Neuronal stem cell (in vitro differentiated cells): ENCODE measurements around the gene NCOA3.

Source experiments
- DNase-seq: peaks from one replicate; pipeline ENCODE4 v3.0.0-alpha.2; 2013; ENCODE audit warnings: low spot score
- H2AFZ ChIP-seq: one replicate; pipeline ENCODE4 v1.6.1; 2013; ENCODE audit warnings: mild to moderate bottlenecking, low read length, inconsistent platforms
- H2AK5ac ChIP-seq: 2 replicates; pipeline ENCODE4 v1.6.1; 2013; ENCODE audit warnings: low read depth, mild to moderate bottlenecking, inconsistent platforms, low read length, moderate library complexity, mixed read lengths
- H2BK120ac ChIP-seq: 2 replicates; pipeline ENCODE4 v1.6.1; 2013; ENCODE audit warnings: low read depth, mild to moderate bottlenecking, inconsistent platforms, low read length, moderate library complexity, mixed read lengths
- H2BK12ac ChIP-seq: one replicate; pipeline ENCODE4 v1.6.1; 2013; ENCODE audit warnings: low read length, inconsistent platforms
- H2BK15ac ChIP-seq: 2 replicates; pipeline ENCODE4 v1.6.1; 2013; ENCODE audit warnings: mild to moderate bottlenecking, low read length, inconsistent platforms, mixed read lengths
- H2BK5ac ChIP-seq: one replicate; pipeline ENCODE4 v1.6.1; 2013; ENCODE audit warnings: inconsistent platforms, mild to moderate bottlenecking, low read length, moderate library complexity
- H3K14ac ChIP-seq: one replicate; pipeline ENCODE4 v1.6.1; 2013; ENCODE audit warnings: low read length, inconsistent platforms
- H3K18ac ChIP-seq: 2 replicates; pipeline ENCODE4 v1.6.1; 2013; ENCODE audit warnings: low read length, inconsistent platforms
- H3K23ac ChIP-seq: 2 replicates; pipeline ENCODE4 v1.6.1; 2013; ENCODE audit warnings: low read depth, mild to moderate bottlenecking, mixed read lengths, low read length, inconsistent platforms; ENCODE audit not compliant: poor library complexity
- H3K27ac ChIP-seq: replicated peaks from 3 replicates; pipeline ENCODE4 v1.5.1; 2013; ENCODE audit warnings: low read length, inconsistent platforms
- H3K27me3 ChIP-seq, 3 experiments: 2 replicates each; pipeline ENCODE4 v1.6.1; 2013; ENCODE audit warnings: low read length in 3 of 3, mild to moderate bottlenecking in 2 of 3, inconsistent platforms in 1 of 3, low read depth in 1 of 3, mixed read lengths in 1 of 3, moderate library complexity in 1 of 3; ENCODE audit not compliant: control insufficient read depth in 3 of 3, insufficient read depth in 3 of 3
- H3K36me3 ChIP-seq, 2 donors: replicated peaks in 1 of 2; 2 replicates each; pipeline ENCODE4 v1.6.1; 2013; ENCODE audit warnings: low read length in 2 of 2; ENCODE audit not compliant: control insufficient read depth in 2 of 2, insufficient read depth in 2 of 2
- H3K4ac ChIP-seq: 2 replicates; pipeline ENCODE4 v1.6.1; 2013; ENCODE audit warnings: inconsistent platforms, mild to moderate bottlenecking, low read length, moderate library complexity
- H3K4me1 ChIP-seq, 2 donors: 1 replicate in 1 of 2; 2 replicates in 1 of 2; pipeline ENCODE4 v1.6.1; 2013; ENCODE audit warnings: low read length in 2 of 2, low read depth in 1 of 2; ENCODE audit not compliant: control insufficient read depth in 2 of 2, insufficient read depth in 1 of 2
- H3K4me2 ChIP-seq: one replicate; pipeline ENCODE4 v1.6.1; 2013; ENCODE audit warnings: mild to moderate bottlenecking, low read length, inconsistent platforms; ENCODE audit not compliant: insufficient read depth, poor library complexity, severe bottlenecking
- H3K4me3 ChIP-seq, 2 donors: 2 replicates each; pipeline ENCODE4 v1.5.1; 2013; ENCODE audit warnings: low read length in 2 of 2, mild to moderate bottlenecking in 2 of 2, inconsistent platforms in 1 of 2, moderate library complexity in 1 of 2
- H3K79me1 ChIP-seq: one replicate; pipeline ENCODE4 v1.6.1; 2013; ENCODE audit warnings: low read depth, mild to moderate bottlenecking, inconsistent platforms, low read length, moderate library complexity
- H3K9ac ChIP-seq: one replicate; pipeline ENCODE4 v1.6.1; 2013; ENCODE audit warnings: mild to moderate bottlenecking, low read depth, low read length, inconsistent platforms; ENCODE audit not compliant: poor library complexity
- H3K9me3 ChIP-seq, 2 donors: replicated peaks in 1 of 2; 2 replicates each; pipeline versions ENCODE3 to v1.6.1; 2013; ENCODE audit warnings: low read length in 2 of 2, mild to moderate bottlenecking in 2 of 2, inconsistent platforms in 1 of 2, low read depth in 1 of 2, mixed read lengths in 1 of 2, moderate library complexity in 1 of 2; ENCODE audit not compliant: control insufficient read depth in 2 of 2, insufficient read depth in 1 of 2
- H4K8ac ChIP-seq: one replicate; pipeline ENCODE4 v1.6.1; 2013; ENCODE audit warnings: low read depth, mild to moderate bottlenecking, inconsistent platforms, low read length, moderate library complexity
- H4K91ac ChIP-seq: one replicate; pipeline ENCODE4 v1.6.1; 2013; ENCODE audit warnings: low read length, low read depth, mild to moderate bottlenecking, inconsistent platforms; ENCODE audit not compliant: poor library complexity
- WGBS, 2 donors: extraction: QIAGEN DNeasy Blood & Tissue Kit; methylation state at CpG; one replicate each; pipeline ENCODE4 v1.1.7; 2013; ENCODE audit warnings: missing lambda C conversion rate in 2 of 2, mixed read lengths in 1 of 2; ENCODE audit not compliant: insufficient read length in 2 of 2, insufficient replicate concordance in 1 of 2; ENCODE audit errors: extremely low coverage in 2 of 2; 5-methylcytosine and 5-hydroxymethylcytosine counted together

NCOA3 gene

DNA sequence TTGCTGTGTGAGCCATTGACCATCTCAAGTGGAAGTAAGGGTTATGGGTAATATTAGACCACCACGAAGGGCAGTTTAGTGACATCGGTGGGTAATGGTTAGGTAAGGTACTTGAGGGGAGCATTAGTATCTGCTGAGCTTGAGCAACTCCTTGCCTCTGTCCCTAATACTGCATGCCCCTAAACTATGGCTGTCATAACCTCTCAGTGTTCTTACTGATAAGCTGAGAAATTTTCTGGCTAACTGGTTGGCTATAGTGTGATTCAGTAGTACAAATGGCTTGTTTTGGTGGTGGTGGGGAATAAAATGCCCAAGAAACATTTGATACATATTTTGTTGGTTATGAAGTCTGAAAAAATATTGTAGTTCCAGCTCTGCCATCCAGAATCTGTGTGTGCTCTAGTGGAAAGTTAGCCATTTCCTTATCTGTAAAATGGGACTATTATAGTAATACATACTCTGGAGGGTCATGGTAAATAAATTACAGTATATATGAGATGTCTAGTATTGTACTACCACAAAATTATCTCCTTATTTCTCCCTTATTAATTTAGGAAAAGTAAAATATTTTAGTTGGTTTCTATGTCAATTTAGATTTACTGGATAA lies 113.1 kb downstream of the NCOA3 start:
- Histone ChIP-seq H3K36me3 (no peaks in the 10 kb centered on the region), H3K14ac (no peak overlapping the region), H3K4me2 (no peak overlapping the region), H3K27ac (no peak overlapping the region), H4K91ac (no peak overlapping the region), H3K4ac (no peak overlapping the region), H3K79me1 (peaks cover 3% of the 10 kb centered on the region), H2BK5ac (no peak overlapping the region), H2AFZ (no peak overlapping the region), H3K9me3 (no peaks in the 10 kb centered on the region), H2BK12ac (no peak overlapping the region), H2BK120ac (no peak overlapping the region), H3K4me3 (no peak overlapping the region), H3K18ac (no peak overlapping the region), H3K9ac (no peak overlapping the region), H4K8ac (no peak overlapping the region), H2BK15ac (no peak overlapping the region), H2AK5ac (no peak overlapping the region), H3K23ac (no peak overlapping the region), H3K27me3 (no peaks in the 10 kb centered on the region), H3K4me1 (no peaks in the 10 kb centered on the region)
- no CpG with 5 or more reads among the region's 2 CpGs for WGBS, 2 donors
- DNase-seq = no peak

DNA sequence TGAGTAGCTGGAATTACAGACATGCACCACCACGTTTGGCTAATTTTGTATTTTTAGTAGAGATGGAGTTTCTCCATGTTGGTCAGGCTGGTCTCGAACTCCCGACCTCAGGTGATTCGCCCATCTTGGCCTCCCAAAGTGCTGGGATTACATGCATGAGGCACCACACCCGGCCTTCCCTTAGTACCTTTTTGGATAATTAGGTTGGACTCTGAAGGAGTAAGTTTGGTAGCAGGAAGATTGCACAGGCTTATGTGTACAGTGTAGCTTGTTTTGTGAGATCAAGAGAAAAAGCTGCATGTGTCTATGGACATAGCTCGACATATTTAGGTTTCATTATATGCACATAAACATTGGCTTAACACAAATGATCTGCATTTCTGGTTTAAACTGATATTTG lies 116.8 kb downstream of the NCOA3 start:
- Histone ChIP-seq H3K18ac (no peak overlapping the region), H3K36me3 (peaks cover 0 to 16% of the 10 kb centered on the region in 2 donors), H3K4me2 (no peak overlapping the region), H4K8ac (no peak overlapping the region), H3K79me1 (no peaks in the 10 kb centered on the region), H3K4me3 (no peak overlapping the region), H3K27ac (no peak overlapping the region), H3K14ac (no peak overlapping the region), H2AK5ac (no peak overlapping the region), H2BK5ac (no peak overlapping the region), H3K9ac (no peak overlapping the region), H3K23ac (no peak overlapping the region), H4K91ac (no peak overlapping the region), H3K27me3 (no peaks in the 10 kb centered on the region), H2BK15ac (no peak overlapping the region), H3K9me3 (no peaks in the 10 kb centered on the region), H2BK12ac (no peak overlapping the region), H2AFZ (no peak overlapping the region), H3K4ac (no peak overlapping the region), H3K4me1 (peaks cover 0 to 4% of the 10 kb centered on the region in 2 donors), H2BK120ac (no peak overlapping the region)
- DNase-seq = no peak
- WGBS, 2 donors = no CpG with 5 or more reads among the region's 6 CpGs

DNA sequence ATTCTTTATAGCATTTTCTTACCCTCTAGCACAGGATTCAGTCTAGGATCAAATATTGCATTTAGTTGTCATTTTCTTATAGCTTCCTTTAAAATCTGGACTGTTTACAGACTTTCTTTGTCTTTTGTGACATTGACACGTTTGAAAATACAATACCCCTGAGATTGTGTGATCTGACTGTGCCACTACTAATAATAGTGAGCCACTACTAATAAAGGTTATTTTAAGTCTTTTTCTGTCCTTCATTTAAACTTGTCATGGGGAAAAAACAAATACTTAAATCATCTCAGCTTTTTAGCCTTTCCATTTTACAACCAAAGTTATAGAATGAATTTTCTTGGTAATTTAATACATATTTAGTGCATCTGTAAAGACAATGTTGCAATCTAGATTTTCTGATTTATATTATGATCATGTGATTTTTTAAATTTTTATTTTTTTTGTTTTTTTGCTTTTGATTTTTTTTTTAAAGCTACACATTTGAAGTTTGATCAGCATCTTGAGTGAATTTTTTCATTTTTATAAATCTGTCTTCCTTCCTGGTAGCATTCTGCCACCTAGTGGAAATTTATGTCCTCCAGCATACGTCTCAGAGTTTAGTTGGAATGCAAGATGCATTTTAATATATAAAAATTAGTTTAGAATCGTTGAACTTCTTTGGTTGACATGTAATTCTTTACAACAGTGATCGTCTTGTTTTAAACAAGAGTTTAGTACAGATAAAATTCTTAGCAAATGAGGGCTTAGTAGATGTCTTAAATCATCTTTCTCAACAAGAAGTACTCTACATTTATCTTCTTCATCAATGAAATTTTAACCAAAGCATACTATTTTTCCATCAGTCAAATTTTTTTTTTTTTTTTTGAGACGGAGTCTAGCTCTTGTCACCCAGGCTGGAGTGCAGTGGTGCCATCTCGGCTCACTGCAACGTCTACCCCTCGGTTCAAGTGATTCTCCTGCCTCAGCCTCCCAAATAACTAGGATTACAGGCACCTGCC lies 119.4 kb downstream of the NCOA3 start:
- Histone ChIP-seq H2BK120ac (no peak overlapping the region), H3K4me3 (no peak overlapping the region), H3K4ac (no peak overlapping the region), H3K4me1 (peaks cover 2 to 4% of the 10 kb centered on the region in 2 donors), H2AK5ac (no peak overlapping the region), H3K9me3 (no peaks in the 10 kb centered on the region), H3K14ac (no peak overlapping the region), H3K18ac (no peak overlapping the region), H3K9ac (no peak overlapping the region), H4K91ac (no peak overlapping the region), H3K79me1 (no peaks in the 10 kb centered on the region), H3K27me3 (no peaks in the 10 kb centered on the region), H3K4me2 (no peak overlapping the region), H4K8ac (no peak overlapping the region), H2BK12ac (no peak overlapping the region), H2AFZ (no peak overlapping the region), H3K27ac (no peak overlapping the region), H3K23ac (no peak overlapping the region), H2BK15ac (no peak overlapping the region), H3K36me3 (peaks cover 3 to 40% of the 10 kb centered on the region in 2 donors), H2BK5ac (no peak overlapping the region)
- WGBS, 2 donors = no CpG with 5 or more reads among the region's 8 CpGs
- DNase-seq = peak; percentile 18

DNA sequence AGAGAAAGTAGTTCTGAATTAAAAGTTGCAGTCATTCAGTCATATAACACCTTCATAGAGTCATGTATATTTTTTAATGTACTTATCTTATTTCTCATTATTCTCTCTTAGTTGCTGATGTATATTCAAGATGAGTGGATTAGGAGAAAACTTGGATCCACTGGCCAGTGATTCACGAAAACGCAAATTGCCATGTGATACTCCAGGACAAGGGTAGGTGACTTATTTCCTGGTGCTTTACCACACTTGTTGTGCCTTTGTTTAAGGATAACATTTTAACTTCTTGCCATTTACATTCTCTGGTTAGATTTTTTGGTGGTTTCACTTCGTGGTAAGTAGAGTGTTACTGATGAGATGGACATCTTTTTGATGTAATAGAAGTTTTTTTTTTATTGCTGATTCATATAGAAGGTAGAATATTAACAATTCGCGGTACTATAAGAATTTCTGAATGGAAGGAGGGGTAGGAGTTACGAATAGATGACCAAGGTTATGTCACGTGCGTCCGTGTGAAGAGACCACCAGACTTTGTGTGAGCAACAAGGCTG lies 120.5 kb downstream of the NCOA3 start:
- no peaks in the 10 kb centered on the region for H3K27me3 ChIP-seq
- H3K4me2 ChIP-seq = no peak overlapping the region
- H3K79me1 ChIP-seq = no peaks in the 10 kb centered on the region
- H2AK5ac ChIP-seq = no peak overlapping the region
- no peak overlapping the region for H2BK5ac ChIP-seq
- no peak overlapping the region for H3K4ac ChIP-seq
- no peaks in the 10 kb centered on the region for H3K9me3 ChIP-seq
- no peak overlapping the region for H4K91ac ChIP-seq
- WGBS, 2 donors = 100% methylated on average over 2 of the region's 9 CpGs; no CpG with 5 or more reads in 1 of the 2 donors
- no peak overlapping the region for H2BK15ac ChIP-seq
- no peak overlapping the region for H2AFZ ChIP-seq
- H3K14ac ChIP-seq = no peak overlapping the region
- H4K8ac ChIP-seq = no peak overlapping the region
- H3K4me3 ChIP-seq = no peak overlapping the region
- no peak overlapping the region for H3K18ac ChIP-seq
- no peak overlapping the region for H2BK120ac ChIP-seq
- peaks cover 5 to 51% of the 10 kb centered on the region in 2 donors for H3K36me3 ChIP-seq
- no peak overlapping the region for H2BK12ac ChIP-seq
- peaks cover 2 to 4% of the 10 kb centered on the region in 2 donors for H3K4me1 ChIP-seq
- no peak overlapping the region for H3K23ac ChIP-seq
- DNase-seq = no peak
- H3K27ac ChIP-seq = no peak overlapping the region
- no peak overlapping the region for H3K9ac ChIP-seq
